ENCODE results near the gene EXOG. TPM values are rescaled to one million over a fixed set of nuclear protein-coding genes. Genes with fewer than 3 reads are reported as not detected.

EXOG gene
- total and polyA plus RNA-seq, 7 donors = 2.9 to 14.5 (median 4.5) TPM

GRCh38 chr3:38544926-38545325, 48.8 kb downstream of the EXOG start:
- ATAC-seq = no peak
- TF ChIP-seq, protein P1, sequence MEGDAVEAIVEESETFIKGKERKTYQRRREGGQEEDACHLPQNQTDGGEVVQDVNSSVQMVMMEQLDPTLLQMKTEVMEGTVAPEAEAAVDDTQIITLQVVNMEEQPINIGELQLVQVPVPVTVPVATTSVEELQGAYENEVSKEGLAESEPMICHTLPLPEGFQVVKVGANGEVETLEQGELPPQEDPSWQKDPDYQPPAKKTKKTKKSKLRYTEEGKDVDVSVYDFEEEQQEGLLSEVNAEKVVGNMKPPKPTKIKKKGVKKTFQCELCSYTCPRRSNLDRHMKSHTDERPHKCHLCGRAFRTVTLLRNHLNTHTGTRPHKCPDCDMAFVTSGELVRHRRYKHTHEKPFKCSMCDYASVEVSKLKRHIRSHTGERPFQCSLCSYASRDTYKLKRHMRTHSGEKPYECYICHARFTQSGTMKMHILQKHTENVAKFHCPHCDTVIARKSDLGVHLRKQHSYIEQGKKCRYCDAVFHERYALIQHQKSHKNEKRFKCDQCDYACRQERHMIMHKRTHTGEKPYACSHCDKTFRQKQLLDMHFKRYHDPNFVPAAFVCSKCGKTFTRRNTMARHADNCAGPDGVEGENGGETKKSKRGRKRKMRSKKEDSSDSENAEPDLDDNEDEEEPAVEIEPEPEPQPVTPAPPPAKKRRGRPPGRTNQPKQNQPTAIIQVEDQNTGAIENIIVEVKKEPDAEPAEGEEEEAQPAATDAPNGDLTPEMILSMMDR (IDR thresholded peaks at IDR 0.05) = no peak
- Histone ChIP-seq H3K4me3 (no peak overlapping the region), H3K27ac (no peak overlapping the region), H3K4me1 (peaks cover 25% of the 10 kb centered on the region), H3K9me3 (no peaks in the 10 kb centered on the region), H3K36me3 (ENCODE audit: insufficient read depth in 1 of 2, low read depth in 1 of 2) (no peaks in the 10 kb centered on the region), H3K27me3 (ENCODE audit: insufficient read depth in 3 of 3, low read length in 2 of 3) (no peaks in the 10 kb centered on the region)
- 91 to 96% (median 92%) methylated on average over 3 of the region's 3 CpGs for WGBS, 3 donors
- intact Hi-C loops (cut with DNase I) = loop anchor here in 1 of 2 donors (5.0 kb wide), 1 partner anchor 87 kb away; no protein-coding TSS in a partner anchor
- DNase-seq = no peak

- 85 to 100% (median 85%) methylated on average over 1 of the region's 1 CpG for WGBS, 3 donors
- H3K27ac ChIP-seq = no peak overlapping the region
- ATAC-seq (no peak), DNase-seq (no peak)
- intact Hi-C loops (cut with DNase I) = no loop called here
- H3K4me3 ChIP-seq = no peak overlapping the region
- H3K36me3 ChIP-seq (ENCODE audit: insufficient read depth in 1 of 2, low read depth in 1 of 2) = no peaks in the 10 kb centered on the region
- peaks cover 25% of the 10 kb centered on the region for H3K4me1 ChIP-seq
- no peaks in the 10 kb centered on the region for H3K27me3 ChIP-seq (ENCODE audit: insufficient read depth in 3 of 3, low read length in 2 of 3)
- H3K9me3 ChIP-seq = no peaks in the 10 kb centered on the region
- TF ChIP-seq, protein P1 (IDR thresholded peaks at IDR 0.05) = no peak
These were observed 49.4 kb downstream of the EXOG start for GRCh38 chr3:38545550-38545949.

- Histone ChIP-seq H3K4me1 (peaks cover 25% of the 10 kb centered on the region), H3K27ac (no peak overlapping the region)
These were observed 49.8 kb downstream of the EXOG start for GRCh38 chr3:38545983-38546382.

DNA sequence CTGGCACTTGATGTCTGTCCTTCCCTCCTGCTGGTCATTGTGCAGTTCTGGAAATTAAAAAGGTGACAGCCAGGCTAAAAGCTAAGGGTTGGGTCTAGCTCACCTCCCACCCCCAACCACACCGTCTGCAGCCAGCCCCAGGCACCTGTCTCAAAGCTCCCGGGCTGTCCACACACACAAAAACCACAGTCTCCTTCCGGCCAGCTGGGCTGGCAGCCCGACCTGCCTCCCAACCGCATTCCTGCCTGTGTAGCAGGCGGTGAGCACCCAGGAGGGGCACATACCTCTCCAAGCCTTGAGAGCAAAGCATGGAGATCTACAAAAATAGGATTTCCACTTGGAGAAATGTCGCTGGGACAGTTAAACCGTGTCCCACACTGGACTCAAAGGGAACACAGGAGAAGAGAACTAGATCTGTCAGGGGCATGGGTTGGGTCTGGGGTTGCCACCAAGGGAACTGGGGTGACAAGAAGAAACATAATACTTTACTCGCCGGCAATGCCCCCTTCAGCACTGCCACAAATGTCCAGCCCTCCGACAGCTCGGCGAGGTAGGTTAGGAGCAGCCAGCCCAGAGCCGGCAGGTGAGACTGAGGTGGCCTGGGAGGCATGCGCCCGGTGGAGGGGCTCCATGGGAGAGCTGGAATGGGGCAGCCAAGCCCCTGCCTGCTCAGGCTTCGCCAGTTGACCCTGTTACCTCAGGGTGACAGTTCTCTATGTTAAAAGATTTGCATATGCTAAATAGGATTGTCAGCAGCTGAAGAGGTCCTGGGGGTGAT, 52.2 kb downstream of the EXOG start:
- no peaks in the 10 kb centered on the region for H3K27me3 ChIP-seq (ENCODE audit: insufficient read depth in 3 of 3, low read length in 2 of 3)
- DNase-seq (peak in 1 of 2 donors; percentile 56), ATAC-seq (peak in 3 of 4 donors; percentile 43 to 72 (median 69))
- H3K9me3 ChIP-seq = no peaks in the 10 kb centered on the region
- intact Hi-C loops (cut with DNase I) = no loop called here
- H3K36me3 ChIP-seq (ENCODE audit: insufficient read depth in 1 of 2, low read depth in 1 of 2) = no peaks in the 10 kb centered on the region
- H3K4me1 ChIP-seq = peaks cover 5% of the 10 kb centered on the region
- 54 to 62% (median 60%) methylated on average over 17 of the region's 17 CpGs for WGBS, 3 donors
- no peak overlapping the region for H3K4me3 ChIP-seq
- peak overlapping the region; percentile 55 for H3K27ac ChIP-seq
- TF ChIP-seq, protein P1 (IDR thresholded peaks at IDR 0.05) = no peak

More at GRCh38 chr3:38545983-38546382, 49.8 kb downstream of the EXOG start:
- no peaks in the 10 kb centered on the region for H3K27me3 ChIP-seq (ENCODE audit: insufficient read depth in 3 of 3, low read length in 2 of 3)
- 91 to 95% (median 93%) methylated on average over 4 of the region's 4 CpGs for WGBS, 3 donors
- TF ChIP-seq, protein P1 (IDR thresholded peaks at IDR 0.05) = no peak
- DNase-seq = no peak
- no peaks in the 10 kb centered on the region for H3K9me3 ChIP-seq
- H3K4me3 ChIP-seq = no peak overlapping the region
- no peaks in the 10 kb centered on the region for H3K36me3 ChIP-seq (ENCODE audit: insufficient read depth in 1 of 2, low read depth in 1 of 2)
- intact Hi-C loops (cut with DNase I) = no loop called here
- ATAC-seq = no peak

All from psoas muscle (tissue), 8 donors.